Gastrocnemius medialis (tissue), 4 donors: Measurements from ENCODE around the gene LARP7.

Source experiments
- CTCF ChIP-seq, 5 experiments: fragments of 450-650 bp in 3 of 5; fragments of 200-600 bp in 2 of 5; sonication (generic) in 2 of 5; IDR thresholded peaks in 4 of 5; conservative IDR thresholded peaks in 1 of 5; 1 replicate in 4 of 5; 2 replicates in 1 of 5; pipeline ENCODE4 v1.5.1; 2016 to 2019; ENCODE audit warnings: antibody characterized with exemption in 5 of 5, mild to moderate bottlenecking in 3 of 5, moderate library complexity in 3 of 5
- POLR2A ChIP-seq, 2 donors: fragments of 450-650 bp; IDR thresholded peaks; one replicate each; pipeline ENCODE4 v1.6.1; 2017; ENCODE audit warnings: antibody characterized with exemption in 2 of 2, mild to moderate bottlenecking in 2 of 2, moderate library complexity in 2 of 2

- TF ChIP-seq POLR2A (IDR thresholded peaks at IDR 0.05) (no peak), CTCF (IDR thresholded peaks at IDR 0.05 in 4 of 5, conservative IDR thresholded peaks at IDR 0.05 in 1 of 5) (no peak)
These were observed 10.8 kb downstream of the LARP7 start for GRCh38 chr4:112647785-112648184.
